H9 (cell line): Measurements from ENCODE around the gene TLE6. TPM values are rescaled to one million over a fixed set of nuclear protein-coding genes. Genes with fewer than 3 reads are reported as not detected.
A peak's percentile ranks its signal among the peaks of the same experiment; 100 is the strongest.

Experiments
- DNase-seq: peaks from one replicate; pipeline ENCODE4 v3.0.0-alpha.2; 2017
- H2AFZ ChIP-seq: one replicate; pipeline ENCODE4 v1.6.1; 2013; ENCODE audit warnings: mild to moderate bottlenecking, low read length, control low read depth, moderate library complexity
- H2AK5ac ChIP-seq: 2 replicates; pipeline ENCODE4 v1.6.1; 2013; ENCODE audit warnings: low read length, control low read depth, mixed read lengths; ENCODE audit not compliant: insufficient read length
- H2BK120ac ChIP-seq: one replicate; pipeline ENCODE4 v1.6.1; 2013; ENCODE audit warnings: low read depth, mild to moderate bottlenecking, low read length, control low read depth, inconsistent platforms; ENCODE audit not compliant: poor library complexity, severe bottlenecking
- H2BK12ac ChIP-seq: 2 replicates; pipeline ENCODE4 v1.6.1; 2013; ENCODE audit warnings: low read length, control low read depth, mixed read lengths, low read depth; ENCODE audit not compliant: insufficient read length
- H2BK15ac ChIP-seq: 2 replicates; pipeline ENCODE4 v1.6.1; 2013; ENCODE audit warnings: low read depth, low read length, control low read depth
- H2BK20ac ChIP-seq: one replicate; pipeline ENCODE4 v1.6.1; 2013; ENCODE audit warnings: low read depth, mild to moderate bottlenecking, low read length, control low read depth, inconsistent platforms; ENCODE audit not compliant: poor library complexity, severe bottlenecking
- H2BK5ac ChIP-seq: 2 replicates; pipeline ENCODE4 v1.6.1; 2013; ENCODE audit warnings: low read length, control low read depth, mixed read lengths; ENCODE audit not compliant: insufficient read length
- H3K14ac ChIP-seq: 2 replicates; pipeline ENCODE4 v1.6.1; 2013; ENCODE audit warnings: low read length, control low read depth; ENCODE audit not compliant: insufficient read depth
- H3K18ac ChIP-seq: 2 replicates; pipeline ENCODE4 v1.6.1; 2013; ENCODE audit warnings: low read depth, mild to moderate bottlenecking, mixed read lengths, low read length, control low read depth; ENCODE audit not compliant: insufficient read length
- H3K23ac ChIP-seq: 2 replicates; pipeline ENCODE4 v1.6.1; 2013; ENCODE audit warnings: low read length, control low read depth, mixed read lengths, low read depth; ENCODE audit not compliant: insufficient read length
- H3K23me2 ChIP-seq: 2 replicates; pipeline ENCODE4 v1.6.1; 2013; ENCODE audit warnings: low read depth, mild to moderate bottlenecking, mixed read lengths, low read length, control low read depth; ENCODE audit not compliant: insufficient read length, poor library complexity, severe bottlenecking
- H3K27ac ChIP-seq: 2 replicates; pipeline ENCODE4 v1.5.1; 2013; ENCODE audit warnings: low read length, control low read depth, mixed read lengths, low read depth; ENCODE audit not compliant: insufficient read length
- H3K27me3 ChIP-seq: 2 replicates; pipeline ENCODE4 v1.6.1; 2013; ENCODE audit warnings: low read length, control low read depth, inconsistent platforms; ENCODE audit not compliant: insufficient read depth
- H3K4ac ChIP-seq: 2 replicates; pipeline ENCODE4 v1.6.1; 2013; ENCODE audit warnings: low read depth, mild to moderate bottlenecking, control low read depth, inconsistent platforms, low read length, moderate library complexity
- H3K4me1 ChIP-seq: 2 replicates; pipeline ENCODE4 v1.6.1; 2013; ENCODE audit warnings: low read length, control low read depth, inconsistent platforms; ENCODE audit not compliant: insufficient read depth
- H3K4me2 ChIP-seq: 2 replicates; pipeline ENCODE4 v1.6.1; 2013; ENCODE audit warnings: low read length, control low read depth, mixed read lengths; ENCODE audit not compliant: insufficient read length, insufficient read depth
- H3K56ac ChIP-seq: 2 replicates; pipeline ENCODE4 v1.6.1; 2013; ENCODE audit warnings: low read depth, mild to moderate bottlenecking, mixed read lengths, low read length, control low read depth; ENCODE audit not compliant: insufficient read length
- H3K79me1 ChIP-seq: 2 replicates; pipeline ENCODE4 v1.6.1; 2013; ENCODE audit warnings: low read depth, mild to moderate bottlenecking, moderate library complexity, low read length, control low read depth, inconsistent platforms; ENCODE audit not compliant: insufficient read depth, poor library complexity, severe bottlenecking
- H3K79me2 ChIP-seq: 2 replicates; pipeline ENCODE4 v1.6.1; 2013; ENCODE audit warnings: low read length, control low read depth, inconsistent platforms; ENCODE audit not compliant: insufficient read depth
- H3K9ac ChIP-seq: 2 replicates; pipeline ENCODE4 v1.6.1; 2013; ENCODE audit warnings: low read length, control low read depth, mixed read lengths; ENCODE audit not compliant: insufficient read length; ENCODE audit errors: extremely low read depth
- H3K9me3 ChIP-seq: one replicate; pipeline ENCODE4 v1.6.1; 2013; ENCODE audit warnings: low read depth, low read length, inconsistent platforms; ENCODE audit not compliant: control insufficient read depth
- H3T11ph ChIP-seq: one replicate; pipeline ENCODE4 v1.6.1; 2013; ENCODE audit warnings: mild to moderate bottlenecking, low read length, control low read depth, inconsistent platforms
- H4K20me1 ChIP-seq: one replicate; pipeline ENCODE4 v1.6.1; 2013; ENCODE audit not compliant: control insufficient read depth, insufficient read length, insufficient read depth
- H4K5ac ChIP-seq: 2 replicates; pipeline ENCODE4 v1.6.1; 2013; ENCODE audit warnings: low read depth, mild to moderate bottlenecking, mixed read lengths, low read length, control low read depth; ENCODE audit not compliant: insufficient read length
- H4K8ac ChIP-seq: replicated peaks from 2 replicates; pipeline ENCODE4 v1.6.1; 2013; ENCODE audit warnings: low read length, control low read depth, mixed read lengths, low read depth; ENCODE audit not compliant: insufficient read length
- H4K91ac ChIP-seq: 2 replicates; pipeline ENCODE4 v1.6.1; 2013; ENCODE audit warnings: low read depth, mild to moderate bottlenecking, moderate library complexity, mixed read lengths, low read length, control low read depth; ENCODE audit not compliant: insufficient read length
- H3K27ac Mint-ChIP-seq, 3 experiments: 2 replicates in 2 of 3; 3 replicates in 1 of 3; pipeline ENCODE4 v1.8.0; 2020 to 2021; ENCODE audit warnings: mixed read lengths in 3 of 3, mild to moderate bottlenecking in 1 of 3, moderate library complexity in 1 of 3
- H3K27me3 Mint-ChIP-seq: 2 replicates; pipeline ENCODE4 v1.8.0; 2021; ENCODE audit warnings: low read depth, mild to moderate bottlenecking, moderate library complexity, mixed read lengths
- H3K36me3 Mint-ChIP-seq, 3 experiments: 2 replicates in 2 of 3; 3 replicates in 1 of 3; pipeline ENCODE4 v1.8.0; 2020 to 2021; ENCODE audit warnings: low read depth in 3 of 3, mixed read lengths in 3 of 3; ENCODE audit not compliant: insufficient read depth in 1 of 3
- H3K4me1 Mint-ChIP-seq, 2 experiments: 2 replicates each; pipeline ENCODE4 v1.8.0; 2020; ENCODE audit warnings: mixed read lengths in 2 of 2
- H3K4me3 Mint-ChIP-seq, 2 experiments: 2 replicates in 1 of 2; 3 replicates in 1 of 2; pipeline ENCODE4 v1.8.0; 2020 to 2021; ENCODE audit warnings: mild to moderate bottlenecking in 2 of 2, mixed read lengths in 2 of 2, moderate library complexity in 1 of 2
- H3K9me3 Mint-ChIP-seq, 2 experiments: 2 replicates in 1 of 2; 3 replicates in 1 of 2; pipeline ENCODE4 v1.8.0; 2020; ENCODE audit warnings: mild to moderate bottlenecking in 2 of 2, mixed read lengths in 2 of 2, moderate library complexity in 1 of 2
- WGBS: extraction: QIAGEN DNeasy Blood & Tissue Kit; methylation state at CpG from one replicate; pipeline ENCODE4 v1.1.7; 2013; ENCODE audit warnings: missing lambda C conversion rate, low lambda C conversion rate, mixed read lengths; ENCODE audit not compliant: insufficient read length; ENCODE audit errors: extremely low coverage; 5-methylcytosine and 5-hydroxymethylcytosine counted together
- total RNA-seq: library from RNA; stranded (reverse); gene quantifications from 2 replicates; pipeline ENCODE4 v1.2.1, GENCODE V29; 2021
- TF ChIP-seq, protein P1 (sequence below): fragments of 200-600 bp; sonication (generic); conservative IDR thresholded peaks from 3 replicates; pipeline ENCODE4 v1.8.0; 2021; ENCODE audit warnings: antibody characterized with exemption, mild to moderate bottlenecking

TLE6 gene
- total RNA-seq, 1 experiment from 2014 or later: 1.7 TPM

DNA sequence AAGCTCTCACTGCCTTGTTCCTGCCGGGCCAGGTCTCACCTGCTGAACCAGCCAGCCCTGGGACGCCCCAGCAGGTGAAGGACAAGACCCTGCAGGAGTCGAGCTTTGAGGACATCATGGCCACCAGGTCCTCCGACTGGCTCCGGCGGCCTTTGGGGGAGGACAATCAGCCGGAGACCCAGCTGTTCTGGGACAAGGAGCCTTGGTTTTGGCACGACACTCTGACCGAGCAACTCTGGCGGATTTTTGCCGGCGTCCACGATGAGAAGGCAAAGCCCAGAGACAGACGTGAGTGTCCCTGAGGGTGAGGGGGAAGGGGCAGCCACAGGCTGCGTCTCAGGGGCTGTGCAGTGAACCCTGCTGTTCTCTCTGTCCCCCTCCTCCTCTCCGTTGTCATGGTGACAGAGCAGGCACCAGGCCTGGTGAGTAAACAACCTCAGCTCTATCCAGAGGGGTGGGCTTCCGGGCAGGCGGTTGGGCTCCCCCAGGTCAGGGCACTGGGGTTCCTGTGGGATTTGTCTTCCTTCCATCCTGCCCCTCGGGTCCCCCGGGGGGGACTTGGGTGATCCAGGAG, 9.7 kb downstream of the TLE6 start:
- Histone ChIP-seq H3K23ac (no peak overlapping the region), H2AK5ac (no peak overlapping the region), H2AFZ (no peak overlapping the region), H4K20me1 (no peaks in the 10 kb centered on the region), H3K18ac (peak overlapping the region; percentile 74), H4K8ac (no peak overlapping the region), H3K27ac (no peak overlapping the region), H2BK120ac (no peak overlapping the region), H2BK12ac (no peak overlapping the region), H3K56ac (no peak overlapping the region), H2BK5ac (no peak overlapping the region), H3K23me2 (no peaks in the 10 kb centered on the region), H3T11ph (no peak overlapping the region), H3K27me3 (no peaks in the 10 kb centered on the region), H3K4me2 (no peak overlapping the region), H4K91ac (no peak overlapping the region), H3K79me2 (no peaks in the 10 kb centered on the region), H3K14ac (peak overlapping the region; percentile 80), H3K9ac (no peak overlapping the region), H3K9me3 (no peaks in the 10 kb centered on the region), H3K79me1 (no peaks in the 10 kb centered on the region), H2BK20ac (no peak overlapping the region), H3K4me1 (peaks cover 3% of the 10 kb centered on the region; the same call in 1 of the 2 replicates), H2BK15ac (no peak overlapping the region), H3K4ac (no peak overlapping the region), H4K5ac (no peak overlapping the region)
- Mint-ChIP-seq H3K4me1 (peaks cover 22 to 42% of the 10 kb centered on the region in 2 experiments), H3K27ac (peak overlapping the region in 2 of 3 experiments; percentile 27 to 68; a peak in 3 of 7 replicates), H3K4me3 (peak overlapping the region; percentile 36 to 75), H3K36me3 (no peaks in the 10 kb centered on the region), H3K27me3 (peaks cover 74% of the 10 kb centered on the region), H3K9me3 (no peaks in the 10 kb centered on the region; a peak in 1 of 5 replicates)
- TF ChIP-seq, protein P1, sequence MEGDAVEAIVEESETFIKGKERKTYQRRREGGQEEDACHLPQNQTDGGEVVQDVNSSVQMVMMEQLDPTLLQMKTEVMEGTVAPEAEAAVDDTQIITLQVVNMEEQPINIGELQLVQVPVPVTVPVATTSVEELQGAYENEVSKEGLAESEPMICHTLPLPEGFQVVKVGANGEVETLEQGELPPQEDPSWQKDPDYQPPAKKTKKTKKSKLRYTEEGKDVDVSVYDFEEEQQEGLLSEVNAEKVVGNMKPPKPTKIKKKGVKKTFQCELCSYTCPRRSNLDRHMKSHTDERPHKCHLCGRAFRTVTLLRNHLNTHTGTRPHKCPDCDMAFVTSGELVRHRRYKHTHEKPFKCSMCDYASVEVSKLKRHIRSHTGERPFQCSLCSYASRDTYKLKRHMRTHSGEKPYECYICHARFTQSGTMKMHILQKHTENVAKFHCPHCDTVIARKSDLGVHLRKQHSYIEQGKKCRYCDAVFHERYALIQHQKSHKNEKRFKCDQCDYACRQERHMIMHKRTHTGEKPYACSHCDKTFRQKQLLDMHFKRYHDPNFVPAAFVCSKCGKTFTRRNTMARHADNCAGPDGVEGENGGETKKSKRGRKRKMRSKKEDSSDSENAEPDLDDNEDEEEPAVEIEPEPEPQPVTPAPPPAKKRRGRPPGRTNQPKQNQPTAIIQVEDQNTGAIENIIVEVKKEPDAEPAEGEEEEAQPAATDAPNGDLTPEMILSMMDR: no peak
- DNase-seq: peak; percentile 58
- no CpG with 5 or more reads among the region's 20 CpGs for WGBS
